ENCODE measurements around the gene MYH7.

Gene MYH7

DNA sequence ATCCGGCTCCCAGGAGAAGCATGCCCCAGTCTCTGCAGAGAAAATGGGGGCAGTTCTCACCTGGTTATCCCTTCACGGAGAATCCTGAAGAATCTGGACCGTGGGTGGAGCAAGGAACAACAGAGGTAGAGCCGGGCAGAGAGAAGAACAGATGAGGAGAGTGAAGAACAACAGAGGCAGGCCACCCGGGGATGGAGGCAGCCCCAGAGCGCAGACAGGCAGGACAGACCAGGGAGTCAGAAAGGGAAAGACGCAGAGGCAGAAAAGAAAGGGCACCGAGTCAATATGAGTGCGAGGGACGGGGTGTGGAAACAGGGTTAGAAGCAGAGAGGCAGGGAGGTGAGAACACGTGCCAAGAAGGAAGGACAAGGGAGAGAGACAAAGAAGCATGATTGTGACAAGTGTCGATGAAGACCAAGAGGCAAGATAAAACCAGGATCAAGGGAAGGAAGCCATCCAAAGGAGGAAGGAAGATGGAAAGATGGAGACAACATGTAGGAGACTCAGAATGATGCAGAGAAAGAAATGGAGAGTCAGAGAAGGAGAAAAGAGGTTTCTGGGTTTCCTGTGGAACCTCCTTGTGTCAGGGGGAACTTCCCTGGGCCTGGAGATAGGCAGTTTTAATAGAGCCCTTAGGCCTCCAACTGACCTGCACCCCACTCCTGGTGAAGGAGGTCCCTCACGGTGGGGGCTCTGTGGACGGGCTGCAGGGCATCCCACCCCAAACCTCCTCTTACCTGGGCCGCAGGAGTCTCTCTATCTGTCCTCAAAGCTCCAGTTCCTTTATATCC is 27.7 kb downstream of the MYH7 start, which contains the start of gene MYH6:
TSS of gene MYH6 (minus strand) at position 758 of the 791 bp plus-strand sequence. CDS start 1,050 bp downstream, outside the sequence.
- TF ChIP-seq, protein P1, sequence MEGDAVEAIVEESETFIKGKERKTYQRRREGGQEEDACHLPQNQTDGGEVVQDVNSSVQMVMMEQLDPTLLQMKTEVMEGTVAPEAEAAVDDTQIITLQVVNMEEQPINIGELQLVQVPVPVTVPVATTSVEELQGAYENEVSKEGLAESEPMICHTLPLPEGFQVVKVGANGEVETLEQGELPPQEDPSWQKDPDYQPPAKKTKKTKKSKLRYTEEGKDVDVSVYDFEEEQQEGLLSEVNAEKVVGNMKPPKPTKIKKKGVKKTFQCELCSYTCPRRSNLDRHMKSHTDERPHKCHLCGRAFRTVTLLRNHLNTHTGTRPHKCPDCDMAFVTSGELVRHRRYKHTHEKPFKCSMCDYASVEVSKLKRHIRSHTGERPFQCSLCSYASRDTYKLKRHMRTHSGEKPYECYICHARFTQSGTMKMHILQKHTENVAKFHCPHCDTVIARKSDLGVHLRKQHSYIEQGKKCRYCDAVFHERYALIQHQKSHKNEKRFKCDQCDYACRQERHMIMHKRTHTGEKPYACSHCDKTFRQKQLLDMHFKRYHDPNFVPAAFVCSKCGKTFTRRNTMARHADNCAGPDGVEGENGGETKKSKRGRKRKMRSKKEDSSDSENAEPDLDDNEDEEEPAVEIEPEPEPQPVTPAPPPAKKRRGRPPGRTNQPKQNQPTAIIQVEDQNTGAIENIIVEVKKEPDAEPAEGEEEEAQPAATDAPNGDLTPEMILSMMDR (conservative IDR thresholded peaks at IDR 0.05): no peak
- H3K27ac ChIP-seq: no peak within 1 kb of the TSS

DNA sequence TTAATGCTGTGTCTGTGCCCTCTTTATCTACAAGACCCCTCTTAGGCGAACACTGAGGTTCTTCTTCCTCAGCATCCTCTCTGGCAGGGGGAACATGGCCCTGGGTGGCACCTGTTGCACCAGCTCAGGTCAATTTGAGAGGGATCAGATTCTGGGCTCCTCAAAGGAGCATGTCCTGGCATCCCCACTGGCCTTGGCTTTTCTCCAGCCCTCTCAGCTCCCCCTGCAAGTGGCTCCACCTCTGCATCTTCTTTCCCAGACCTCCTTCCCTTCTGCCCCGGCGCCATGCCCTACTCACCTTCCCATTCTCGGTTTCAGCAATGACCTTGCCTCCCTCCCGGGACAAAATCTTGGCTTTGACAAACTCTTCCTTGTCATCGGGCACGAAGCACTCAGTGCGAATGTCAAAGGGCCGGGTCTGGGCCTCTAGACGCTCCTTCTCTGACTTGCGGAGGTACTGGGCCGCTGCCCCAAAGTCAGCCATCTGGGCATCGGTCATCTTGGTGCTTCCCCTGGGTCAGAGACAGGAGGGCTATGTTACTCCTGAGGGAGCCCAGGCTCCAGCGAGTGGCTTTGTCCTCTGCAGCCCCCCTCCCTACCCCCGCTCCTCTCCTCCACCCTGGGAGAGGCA is 28.6 kb downstream of the MYH7 start:
- TF ChIP-seq, protein P1 (conservative IDR thresholded peaks at IDR 0.05): no peak
- H3K27ac ChIP-seq: no peak overlapping the region

DNA sequence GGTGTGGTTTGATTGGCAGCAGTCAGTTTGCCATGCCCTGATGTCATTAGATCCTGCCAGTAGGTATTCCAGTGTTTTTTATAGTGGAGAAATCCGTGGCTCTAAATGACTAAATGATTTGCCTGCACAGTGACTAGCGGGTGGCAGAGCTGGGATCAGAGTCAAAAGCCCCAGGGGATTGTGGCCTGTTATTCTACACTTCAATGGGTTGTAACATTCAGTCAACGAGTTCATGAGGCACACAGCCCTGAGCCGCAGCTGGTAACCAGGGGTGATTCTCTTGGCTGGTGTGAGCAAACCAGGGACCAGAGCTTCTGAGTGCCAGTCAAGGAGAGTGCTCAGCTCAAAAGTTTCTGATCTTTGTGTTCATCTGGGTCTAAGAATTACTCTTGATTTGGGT is 29.2 kb downstream of the MYH7 start:
- TF ChIP-seq, protein P1 (conservative IDR thresholded peaks at IDR 0.05): no peak
- no peak overlapping the region for H3K27ac ChIP-seq

DNA sequence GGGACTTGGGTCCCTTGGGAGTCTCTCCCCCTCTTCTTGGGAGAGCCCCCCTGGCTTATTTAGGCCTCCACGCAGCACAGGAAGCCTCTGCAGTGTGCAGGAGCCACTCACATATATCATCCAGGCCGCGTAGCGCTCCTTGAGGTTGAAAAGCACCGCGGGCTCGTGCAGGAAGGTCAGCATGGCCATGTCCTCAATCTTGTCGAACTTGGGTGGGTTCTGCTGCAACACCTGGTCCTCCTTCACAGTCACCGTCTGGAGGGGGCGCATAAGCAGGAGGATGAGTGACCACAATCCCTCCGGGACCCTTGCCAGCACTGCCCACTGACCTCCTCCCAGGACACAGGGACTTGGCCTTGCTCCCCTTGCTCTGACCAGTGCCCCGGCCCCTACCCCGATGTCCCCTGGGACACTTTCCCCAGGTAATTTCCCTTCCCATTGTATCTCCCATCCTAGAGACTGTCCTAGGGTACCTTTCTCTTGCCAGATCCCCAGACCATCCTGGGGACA is 29.9 kb downstream of the MYH7 start:
- TF ChIP-seq, protein P1 (conservative IDR thresholded peaks at IDR 0.05): no peak

DNA sequence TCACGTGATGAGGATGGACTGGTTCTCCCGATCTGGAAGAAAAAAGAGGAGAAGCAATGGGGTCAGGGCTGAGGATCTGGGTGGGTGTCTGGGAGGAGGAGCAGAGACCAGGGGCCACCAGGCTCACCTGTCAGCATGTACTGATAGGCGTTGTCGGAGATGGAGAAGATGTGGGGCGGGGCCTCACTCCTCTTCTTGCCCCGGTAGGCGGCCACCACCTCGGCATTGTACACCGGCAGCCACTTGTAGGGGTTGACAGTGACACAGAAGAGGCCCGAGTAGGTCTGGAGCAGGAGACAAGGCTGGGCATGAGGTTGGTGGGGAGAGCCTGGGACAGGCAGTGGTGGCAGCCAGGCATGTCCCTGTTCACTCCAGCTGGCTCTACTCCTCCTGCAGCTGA is 30.4 kb downstream of the MYH7 start:
- no peak overlapping the region for H3K27ac ChIP-seq
- TF ChIP-seq, protein P1 (conservative IDR thresholded peaks at IDR 0.05): no peak

More for the DNA sequence above, 29.9 kb downstream of the MYH7 start:
- no peak overlapping the region for H3K27ac ChIP-seq

DNA sequence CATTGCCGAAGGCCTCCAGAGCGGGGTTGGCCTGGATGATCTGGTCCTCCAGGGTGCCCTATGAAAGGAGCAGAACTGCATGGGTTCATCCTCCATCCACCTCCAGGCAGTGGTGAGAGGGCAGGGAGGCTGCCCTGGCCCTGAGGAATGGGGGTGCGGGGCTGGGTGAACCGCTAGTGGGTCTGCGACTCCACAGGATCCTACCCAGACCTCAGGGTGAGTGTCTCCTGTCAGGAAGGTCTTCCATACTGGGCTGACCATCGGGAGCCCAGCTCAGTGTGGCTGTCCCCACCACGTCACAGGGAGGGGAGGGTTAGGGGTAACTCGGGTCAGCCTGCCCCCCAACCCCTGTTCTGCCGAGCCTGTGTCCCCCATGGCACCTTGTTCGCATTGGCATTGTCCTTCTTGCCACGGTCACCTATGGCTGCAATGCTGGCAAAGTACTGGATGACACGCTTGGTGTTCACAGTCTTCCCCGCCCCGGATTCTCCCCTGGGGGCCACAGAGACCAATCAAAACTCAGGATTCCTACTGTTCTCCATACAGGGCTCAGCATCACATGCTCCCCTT is 31.0 kb downstream of the MYH7 start:
- H3K27ac ChIP-seq: no peak overlapping the region
- TF ChIP-seq, protein P1 (conservative IDR thresholded peaks at IDR 0.05): no peak

DNA sequence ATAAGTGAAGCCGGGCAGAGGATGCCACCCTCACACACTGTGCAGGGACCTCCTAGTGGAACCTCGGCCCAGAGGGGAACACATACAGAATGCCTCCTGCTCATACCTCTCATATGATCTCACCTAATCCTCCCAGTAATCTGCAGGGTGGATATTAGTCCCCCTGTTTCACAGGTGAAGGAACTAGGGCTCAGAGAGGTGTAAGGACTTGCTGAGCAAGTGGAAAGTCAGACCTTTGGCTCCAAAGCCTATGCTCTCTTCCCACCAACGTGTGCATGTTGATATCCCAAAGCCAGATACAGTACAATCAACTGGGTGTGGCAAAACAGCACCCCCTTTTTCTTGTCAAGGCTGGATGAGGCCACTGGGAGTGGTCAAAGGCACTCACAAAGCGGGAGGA is 31.6 kb downstream of the MYH7 start:
- no peak overlapping the region for H3K27ac ChIP-seq
- TF ChIP-seq, protein P1 (conservative IDR thresholded peaks at IDR 0.05): no peak
